22Rv1 (cell line): Measurements from ENCODE around the gene CDK2AP2.

Experiments
- CTCF ChIP-seq: fragments of 450-650 bp; IDR thresholded peaks from 2 replicates; pipeline ENCODE4 v1.5.1; 2017; ENCODE audit warnings: mild to moderate bottlenecking
- ZFX ChIP-seq: fragments of 450-650 bp; IDR thresholded peaks from 2 replicates; pipeline ENCODE4 v1.6.1; 2017; ENCODE audit warnings: antibody characterized with exemption, borderline replicate concordance

- no peak for TF ChIP-seq CTCF
- no peak for TF ChIP-seq ZFX
Measured at GRCh38 chr11:67496113-67496512, 11.8 kb downstream of the CDK2AP2 start.
